SHP77 (cell line): Measurements from ENCODE around the gene MCF2L2.
"Not testable (repeated sequence)": the region's sequence is repeated elsewhere in the genome, so short reads cannot be mapped to it uniquely, and the experiment has no call there.

Experiments
- DNase-seq, 2 experiments: peaks; one replicate each; lab custom pipeline; 2025; lab: John Stamatoyannopoulos, UW

Gene MCF2L2

GRCh38 chr3:183444748-183445147, 16.3 kb upstream of the MCF2L2 start:
- DNase-seq: no peak

- DNase-seq: no peak
Observed at GRCh38 chr3:183443395-183444385, 15.3 kb upstream of the MCF2L2 start.

- DNase-seq: no peak
Observed at GRCh38 chr3:183442994-183443393, 14.6 kb upstream of the MCF2L2 start.

GRCh38 chr3:183440521-183440920, 12.1 kb upstream of the MCF2L2 start:
- not testable (repeated sequence) for DNase-seq

GRCh38 chr3:183439515-183439914, 11.1 kb upstream of the MCF2L2 start:
- DNase-seq: no peak

GRCh38 chr3:183438735-183439134, 10.3 kb upstream of the MCF2L2 start:
- DNase-seq: peak in 1 of 2 experiments; percentile 18

GRCh38 chr3:183437666-183438564, 9.5 kb upstream of the MCF2L2 start:
- DNase-seq: no peak

- DNase-seq: no peak
Observed at GRCh38 chr3:183437061-183437460, 8.6 kb upstream of the MCF2L2 start.

- DNase-seq: no peak
Observed at GRCh38 chr3:183435661-183436060, 7.2 kb upstream of the MCF2L2 start.

- no peak for DNase-seq
Observed at GRCh38 chr3:183434992-183435391, 6.6 kb upstream of the MCF2L2 start.

GRCh38 chr3:183434503-183434902, 6.1 kb upstream of the MCF2L2 start:
- no peak for DNase-seq

- DNase-seq: no peak
Observed at GRCh38 chr3:183430325-183430957, 2.0 kb upstream of the MCF2L2 start.

- peak; percentile 36 to 41 for DNase-seq
Observed at GRCh38 chr3:183427876-183428446, 458 bp downstream of the MCF2L2 start.

GRCh38 chr3:183427196-183427875, 1.1 kb downstream of the MCF2L2 start:
- peak; percentile 18 to 21 for DNase-seq

- not testable (repeated sequence) for DNase-seq
Observed at GRCh38 chr3:183418807-183419206, 9.6 kb downstream of the MCF2L2 start.

GRCh38 chr3:183411216-183411922, 17.1 kb downstream of the MCF2L2 start:
- DNase-seq: no peak

GRCh38 chr3:183410759-183411158, 17.7 kb downstream of the MCF2L2 start:
- peak in 1 of 2 experiments; percentile 0 for DNase-seq

GRCh38 chr3:183410280-183410679, 18.1 kb downstream of the MCF2L2 start:
- DNase-seq: peak; percentile 3 to 43

GRCh38 chr3:183409219-183409618, 19.2 kb downstream of the MCF2L2 start:
- no peak for DNase-seq

- DNase-seq: no peak
Observed at GRCh38 chr3:183401678-183402077, 26.7 kb downstream of the MCF2L2 start.
